Measurements from ENCODE around the gene ERG28. TPM values are rescaled to one million over a fixed set of nuclear protein-coding genes. Genes with fewer than 3 reads are reported as not detected.
"Not testable (repeated sequence)": the region's sequence is repeated elsewhere in the genome, so short reads cannot be mapped to it uniquely, and the experiment has no call there.

ERG28 gene
- total and polyA plus RNA-seq, 2 experiments from 2014 or later, result 6.6 to 21.4 TPM

GRCh38 chr14:75604979-75605851, 55.5 kb downstream of the ERG28 start:
- Histone ChIP-seq H3K9me3 (ENCODE audit: low read depth) (no peaks in the 10 kb centered on the region), H3K27me3 (replicated peaks; ENCODE audit: insufficient read depth) (peaks cover 16% of the 10 kb centered on the region), H2AFZ (no peak overlapping the region), H3K9me2 (ENCODE audit: insufficient read depth) (no peaks in the 10 kb centered on the region), H3K36me3 (ENCODE audit: low read depth) (no peaks in the 10 kb centered on the region), H3K9ac (no peak overlapping the region), H3K79me2 (ENCODE audit: insufficient read depth) (no peaks in the 10 kb centered on the region), H4K20me1 (ENCODE audit: insufficient read depth) (no peaks in the 10 kb centered on the region), H3F3A (ENCODE audit: insufficient read depth) (no peaks in the 10 kb centered on the region), H3K27ac (no peak overlapping the region), H3K4me1 (ENCODE audit: insufficient read depth) (no peaks in the 10 kb centered on the region), H3K4me3 (no peak overlapping the region), H3K4me2 (ENCODE audit: unreplicated experiment) (no peak overlapping the region)
- TF ChIP-seq EZH2 (IDR thresholded peaks at IDR 0.05; ENCODE audit: insufficient read depth, poor library complexity, severe bottlenecking) (no peak), EZH2phosphoT487 (IDR thresholded peaks at IDR 0.05; ENCODE audit: insufficient read depth, low read depth) (no peak)
- in situ Hi-C loops (cut with MboI), result no loop called here
- 66 to 73% methylated on average over 11 of the region's 11 CpGs for WGBS, 2 experiments (ENCODE audit: low coverage in 1 of 2, low lambda C conversion rate in 2 of 2, missing lambda C conversion rate in 2 of 2)
- DNase-seq, result no peak

GRCh38 chr14:75602503-75602902, 58.2 kb downstream of the ERG28 start:
- in situ Hi-C loops (cut with MboI), result no loop called here
- H3K4me2 ChIP-seq (ENCODE audit: unreplicated experiment), result no peak overlapping the region
- WGBS, 2 experiments (ENCODE audit: low coverage in 1 of 2, low lambda C conversion rate in 2 of 2, missing lambda C conversion rate in 2 of 2), result 61 to 62% methylated on average over 3 of the region's 3 CpGs
- no peaks in the 10 kb centered on the region for H3K79me2 ChIP-seq (ENCODE audit: insufficient read depth)
- H3K9me2 ChIP-seq (ENCODE audit: insufficient read depth), result no peaks in the 10 kb centered on the region
- no peak for TF ChIP-seq EZH2 (IDR thresholded peaks at IDR 0.05; ENCODE audit: insufficient read depth, poor library complexity, severe bottlenecking)
- no peak for TF ChIP-seq EZH2phosphoT487 (IDR thresholded peaks at IDR 0.05; ENCODE audit: insufficient read depth, low read depth)
- no peaks in the 10 kb centered on the region for H3K4me1 ChIP-seq (ENCODE audit: insufficient read depth)
- no peaks in the 10 kb centered on the region for H4K20me1 ChIP-seq (ENCODE audit: insufficient read depth)
- H3K27ac ChIP-seq, result no peak overlapping the region
- no peak for DNase-seq
- no peak overlapping the region for H3K9ac ChIP-seq
- H3K4me3 ChIP-seq, result no peak overlapping the region
- no peaks in the 10 kb centered on the region for H3K9me3 ChIP-seq (ENCODE audit: low read depth)
- no peak overlapping the region for H2AFZ ChIP-seq
- H3F3A ChIP-seq (ENCODE audit: insufficient read depth), result no peaks in the 10 kb centered on the region
- no peaks in the 10 kb centered on the region for H3K36me3 ChIP-seq (ENCODE audit: low read depth)
- H3K27me3 ChIP-seq (replicated peaks; ENCODE audit: insufficient read depth), result peaks cover 19% of the 10 kb centered on the region

- H3K9ac ChIP-seq, result not testable (repeated sequence)
Measured at GRCh38 chr14:75601061-75601460, 59.6 kb downstream of the ERG28 start.

GRCh38 chr14:75600100-75600499, 60.6 kb downstream of the ERG28 start:
- in situ Hi-C loops (cut with MboI); H3K9me3 ChIP-seq (ENCODE audit: low read depth); H3K79me2 ChIP-seq (ENCODE audit: insufficient read depth); H4K20me1 ChIP-seq (ENCODE audit: insufficient read depth); H3K4me3 ChIP-seq; H3K27ac ChIP-seq; H3K9me2 ChIP-seq (ENCODE audit: insufficient read depth); DNase-seq; H2AFZ ChIP-seq; H3K36me3 ChIP-seq (ENCODE audit: low read depth); H3K9ac ChIP-seq; H3F3A ChIP-seq (ENCODE audit: insufficient read depth); H3K4me2 ChIP-seq (ENCODE audit: unreplicated experiment); H3K4me1 ChIP-seq (ENCODE audit: insufficient read depth): not testable (repeated sequence)
- WGBS, 2 experiments (ENCODE audit: low coverage in 1 of 2, low lambda C conversion rate in 2 of 2, missing lambda C conversion rate in 2 of 2), result 60 to 71% methylated on average over 1 of the region's 1 CpG
- H3K27me3 ChIP-seq (replicated peaks; ENCODE audit: insufficient read depth), result peaks cover 19% of the 10 kb centered on the region

More at GRCh38 chr14:75601061-75601460, 59.6 kb downstream of the ERG28 start:
- H3K36me3 ChIP-seq (ENCODE audit: low read depth); DNase-seq; H3K4me3 ChIP-seq; H3K4me1 ChIP-seq (ENCODE audit: insufficient read depth); H2AFZ ChIP-seq; H3K4me2 ChIP-seq (ENCODE audit: unreplicated experiment); H3K9me2 ChIP-seq (ENCODE audit: insufficient read depth); H3K27ac ChIP-seq; H4K20me1 ChIP-seq (ENCODE audit: insufficient read depth); H3F3A ChIP-seq (ENCODE audit: insufficient read depth); H3K9me3 ChIP-seq (ENCODE audit: low read depth); H3K79me2 ChIP-seq (ENCODE audit: insufficient read depth); in situ Hi-C loops (cut with MboI): not testable (repeated sequence)
- peaks cover 19% of the 10 kb centered on the region for H3K27me3 ChIP-seq (replicated peaks; ENCODE audit: insufficient read depth)
- 73 to 74% methylated on average over 6 of the region's 6 CpGs for WGBS, 2 experiments (ENCODE audit: low coverage in 1 of 2, low lambda C conversion rate in 2 of 2, missing lambda C conversion rate in 2 of 2)

Small RNA genes lying within 50 kb of the gene (small RNA-seq; reads per million reads assigned to genes)
- gene RNA5SP387 (ENCODE audit: low read depth, low replicate concordance), result not detected

Other genes with a start within 250 kb of the ERG28 start
- gene JDP2, start 232.9 kb downstream of the ERG28 start, total RNA-seq (2014; rRNA removed; shearing (Covaris generic)), result 163 and 174 TPM in 2 replicates
- gene JDP2, start 232.9 kb downstream of the ERG28 start, polyA plus RNA-seq (2016; fragmentation: Nextera tagmentation; extraction: Ambion mirVana), result 20.0 and 21.5 TPM in 2 replicates
- not detected in 2 replicates for gene BATF, start 138.4 kb downstream of the ERG28 start, total RNA-seq (2014; rRNA removed; shearing (Covaris generic))
- 0.56 TPM in 1 of 2 replicates, not detected in the other for gene BATF, start 138.4 kb downstream of the ERG28 start, polyA plus RNA-seq (2016; fragmentation: Nextera tagmentation; extraction: Ambion mirVana)
- not detected in 2 replicates for gene FLVCR2, start 82.3 kb downstream of the ERG28 start, total RNA-seq (2014; rRNA removed; shearing (Covaris generic))
- gene FLVCR2, start 82.3 kb downstream of the ERG28 start, polyA plus RNA-seq (2016; fragmentation: Nextera tagmentation; extraction: Ambion mirVana), result 0.33 TPM in 1 of 2 replicates, not detected in the other
- 14.8 and 17.8 TPM in 2 replicates for gene TTLL5, start 370 bp upstream of the ERG28 start, total RNA-seq (2014; rRNA removed; shearing (Covaris generic))
- gene TTLL5, start 370 bp upstream of the ERG28 start, polyA plus RNA-seq (2016; fragmentation: Nextera tagmentation; extraction: Ambion mirVana), result 14.3 and 14.6 TPM in 2 replicates